ENCODE data around the gene DNAJC8. TPM values are rescaled to one million over a fixed set of nuclear protein-coding genes. Genes with fewer than 3 reads are reported as not detected.

DNAJC8 gene
- total RNA-seq, 6 experiments from 2014 or later = 101 to 112 (median 105) TPM

DNA sequence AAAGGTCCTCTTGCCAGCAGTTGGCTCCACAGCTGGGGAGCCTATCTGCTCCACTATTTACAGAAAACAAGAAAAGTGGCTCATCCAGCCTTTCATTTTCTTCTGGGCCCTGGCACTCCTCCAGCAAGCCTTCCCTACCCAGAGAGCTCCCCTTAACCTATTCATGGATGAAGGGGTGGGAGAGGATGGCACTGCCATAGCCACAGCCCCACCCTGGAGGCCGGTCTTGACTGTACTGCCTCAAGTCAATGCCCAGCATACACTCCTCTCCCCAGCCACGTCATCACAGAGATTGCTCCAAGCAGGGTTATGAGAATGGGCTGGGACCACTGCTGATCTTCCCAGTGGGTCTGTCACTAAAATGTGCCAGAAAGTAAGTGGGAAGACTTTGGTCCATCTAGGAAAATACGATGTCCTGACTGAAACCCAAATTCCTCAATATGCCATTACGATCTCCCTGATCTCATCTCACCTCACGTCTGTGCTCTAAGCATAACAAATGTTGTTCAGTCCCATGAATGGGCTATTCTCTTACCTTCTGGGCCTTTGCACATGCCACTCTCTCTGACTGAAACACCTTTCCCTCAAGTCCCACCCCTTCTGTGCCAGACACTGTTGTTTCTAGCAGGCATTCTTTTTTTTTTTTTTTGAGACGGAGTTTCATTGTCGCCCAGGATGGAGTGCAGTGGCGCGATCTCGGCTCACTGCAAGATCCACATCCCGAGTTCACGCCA, 35.0 kb downstream of the DNAJC8 start:
- H3K27me3 Mint-ChIP-seq (ENCODE audit: insufficient read depth) = peaks cover 2% of the 10 kb centered on the region
- no peak overlapping the region for H3K4me3 Mint-ChIP-seq
- H3K36me3 Mint-ChIP-seq (ENCODE audit: low read depth) = peaks cover 14% of the 10 kb centered on the region
- H3K9me3 Mint-ChIP-seq = no peaks in the 10 kb centered on the region
- TF ChIP-seq, protein P1, sequence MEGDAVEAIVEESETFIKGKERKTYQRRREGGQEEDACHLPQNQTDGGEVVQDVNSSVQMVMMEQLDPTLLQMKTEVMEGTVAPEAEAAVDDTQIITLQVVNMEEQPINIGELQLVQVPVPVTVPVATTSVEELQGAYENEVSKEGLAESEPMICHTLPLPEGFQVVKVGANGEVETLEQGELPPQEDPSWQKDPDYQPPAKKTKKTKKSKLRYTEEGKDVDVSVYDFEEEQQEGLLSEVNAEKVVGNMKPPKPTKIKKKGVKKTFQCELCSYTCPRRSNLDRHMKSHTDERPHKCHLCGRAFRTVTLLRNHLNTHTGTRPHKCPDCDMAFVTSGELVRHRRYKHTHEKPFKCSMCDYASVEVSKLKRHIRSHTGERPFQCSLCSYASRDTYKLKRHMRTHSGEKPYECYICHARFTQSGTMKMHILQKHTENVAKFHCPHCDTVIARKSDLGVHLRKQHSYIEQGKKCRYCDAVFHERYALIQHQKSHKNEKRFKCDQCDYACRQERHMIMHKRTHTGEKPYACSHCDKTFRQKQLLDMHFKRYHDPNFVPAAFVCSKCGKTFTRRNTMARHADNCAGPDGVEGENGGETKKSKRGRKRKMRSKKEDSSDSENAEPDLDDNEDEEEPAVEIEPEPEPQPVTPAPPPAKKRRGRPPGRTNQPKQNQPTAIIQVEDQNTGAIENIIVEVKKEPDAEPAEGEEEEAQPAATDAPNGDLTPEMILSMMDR (IDR thresholded peaks at IDR 0.05) = no peak
- no peak for DNase-seq
- peak overlapping the region; percentile 22 for H3K27ac Mint-ChIP-seq
- H3K4me1 Mint-ChIP-seq (ENCODE audit: low read depth) = no peaks in the 10 kb centered on the region

DNA sequence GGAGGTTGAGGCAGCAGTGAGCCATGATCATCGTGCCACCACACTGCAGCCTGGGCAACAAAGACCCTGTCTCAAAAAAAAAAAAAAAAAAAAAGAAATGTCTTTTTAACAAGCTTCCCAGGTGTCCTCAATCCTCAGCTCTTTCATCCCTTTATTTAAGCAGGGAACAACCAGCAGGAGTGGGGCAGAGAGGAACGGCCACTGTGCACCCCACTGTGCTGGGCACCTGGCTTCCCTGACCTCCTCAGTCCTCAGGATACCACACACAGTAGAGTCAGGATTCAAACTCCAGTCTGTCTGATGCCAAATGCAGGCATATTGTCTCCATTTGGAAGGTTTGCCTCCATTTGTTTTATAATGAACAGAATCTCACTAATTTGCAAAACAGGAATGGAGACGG, 36.5 kb downstream of the DNAJC8 start:
- no peak for DNase-seq
- Mint-ChIP-seq H3K9me3 (no peaks in the 10 kb centered on the region), H3K27ac (no peak overlapping the region), H3K36me3 (ENCODE audit: low read depth) (peaks cover 13% of the 10 kb centered on the region), H3K27me3 (ENCODE audit: insufficient read depth) (peaks cover 3% of the 10 kb centered on the region), H3K4me3 (no peak overlapping the region), H3K4me1 (ENCODE audit: low read depth) (no peaks in the 10 kb centered on the region)
- TF ChIP-seq, protein P1 (IDR thresholded peaks at IDR 0.05) = no peak

DNA sequence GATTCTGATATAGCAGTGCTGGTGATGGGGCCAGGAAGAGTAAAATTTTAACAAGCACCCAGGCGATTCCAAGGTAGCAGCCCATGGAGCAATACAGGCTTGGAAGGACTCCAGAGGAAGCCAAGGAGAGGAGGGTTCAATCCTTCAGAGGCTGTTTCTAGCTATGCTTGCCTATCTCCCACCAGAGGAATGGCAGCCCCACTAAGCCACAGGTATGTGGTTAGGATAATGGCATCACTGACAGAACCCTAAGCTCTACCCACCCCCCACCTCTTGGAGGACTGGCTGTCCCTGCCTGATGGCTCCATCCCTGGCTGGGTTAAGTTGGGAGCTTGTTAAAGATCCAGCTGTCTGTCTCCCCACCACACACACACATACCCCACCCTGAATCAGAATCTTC, 37.0 kb downstream of the DNAJC8 start:
- DNase-seq = no peak
- Mint-ChIP-seq H3K36me3 (ENCODE audit: low read depth) (peaks cover 8% of the 10 kb centered on the region), H3K4me1 (ENCODE audit: low read depth) (peaks cover 4% of the 10 kb centered on the region), H3K9me3 (no peaks in the 10 kb centered on the region), H3K27ac (no peak overlapping the region), H3K4me3 (no peak overlapping the region), H3K27me3 (ENCODE audit: insufficient read depth) (peaks cover 4% of the 10 kb centered on the region)
- TF ChIP-seq, protein P1 (IDR thresholded peaks at IDR 0.05) = no peak

DNA sequence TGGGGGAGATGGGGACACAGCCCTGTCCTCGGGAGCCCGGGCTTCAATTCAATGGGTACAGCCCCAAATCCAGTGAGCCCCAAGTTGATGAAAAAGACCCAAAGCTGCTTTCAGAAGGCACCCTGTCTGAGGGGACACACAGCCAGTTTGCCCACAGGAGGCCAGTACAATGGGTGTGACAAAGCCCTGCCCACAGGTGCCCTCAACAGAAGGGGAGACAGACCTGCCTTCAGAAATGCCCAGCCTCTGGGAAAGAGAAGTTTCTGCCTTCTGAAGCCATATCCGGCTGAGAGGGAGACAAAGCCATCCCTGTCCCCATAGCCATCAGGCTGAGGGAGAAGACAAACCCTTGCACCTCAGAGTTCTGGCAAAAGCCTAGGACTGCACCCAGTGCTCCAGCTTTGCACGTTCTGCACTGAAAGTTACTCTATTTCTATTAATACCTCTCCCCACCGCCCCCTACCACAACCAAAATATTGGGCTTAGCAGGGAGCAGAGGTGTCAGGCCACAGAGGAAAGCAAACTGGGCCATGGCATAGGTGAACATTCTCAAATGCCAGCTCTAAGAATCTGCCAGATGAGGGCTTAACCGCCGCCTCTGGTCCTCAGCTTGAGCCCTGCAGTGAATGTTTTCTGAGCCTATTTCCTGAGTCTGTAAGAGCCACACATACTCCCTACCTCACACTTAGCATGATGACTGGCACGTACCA, 38.3 kb downstream of the DNAJC8 start:
- no peak overlapping the region for H3K4me3 Mint-ChIP-seq
- no peaks in the 10 kb centered on the region for H3K9me3 Mint-ChIP-seq
- peaks cover 12% of the 10 kb centered on the region for H3K4me1 Mint-ChIP-seq (ENCODE audit: low read depth)
- peaks cover 4% of the 10 kb centered on the region for H3K27me3 Mint-ChIP-seq (ENCODE audit: insufficient read depth)
- DNase-seq = no peak
- TF ChIP-seq, protein P1 (IDR thresholded peaks at IDR 0.05) = no peak
- H3K27ac Mint-ChIP-seq = no peak overlapping the region
- H3K36me3 Mint-ChIP-seq (ENCODE audit: low read depth) = peaks cover 6% of the 10 kb centered on the region; the same call in 1 of the 2 replicates

DNA sequence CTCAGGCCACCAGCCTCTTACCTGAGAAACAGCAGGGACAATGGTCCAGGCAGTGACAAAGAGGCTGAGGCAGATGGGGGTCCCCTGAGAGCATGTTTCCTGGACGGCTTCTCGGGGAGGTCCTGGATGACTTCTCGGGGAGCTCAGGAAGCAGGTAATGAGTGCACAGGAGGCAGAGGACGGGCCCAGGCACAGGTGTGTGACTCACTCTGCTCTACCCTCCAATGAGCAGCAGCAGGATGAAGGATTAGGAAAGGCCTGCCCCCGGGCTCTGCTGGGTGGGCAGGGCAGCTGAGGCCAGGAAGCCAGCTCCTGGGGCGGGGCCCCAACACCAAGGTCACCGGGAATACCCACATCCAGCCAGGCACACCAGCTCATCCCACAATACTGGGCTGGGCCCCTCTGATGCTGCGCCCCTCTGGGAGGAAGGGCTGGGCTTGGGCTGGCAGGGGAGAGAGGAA, 39.1 kb downstream of the DNAJC8 start:
- Mint-ChIP-seq H3K4me1 (ENCODE audit: low read depth) (peaks cover 12% of the 10 kb centered on the region), H3K4me3 (no peak overlapping the region), H3K9me3 (no peaks in the 10 kb centered on the region), H3K27me3 (ENCODE audit: insufficient read depth) (peaks cover 4% of the 10 kb centered on the region), H3K27ac (no peak overlapping the region), H3K36me3 (ENCODE audit: low read depth) (peaks cover 6% of the 10 kb centered on the region; the same call in 1 of the 2 replicates)
- TF ChIP-seq, protein P1 (IDR thresholded peaks at IDR 0.05) = no peak
- no peak for DNase-seq
